ENCODE data around the gene AVPR2. TPM values are rescaled to one million over a fixed set of nuclear protein-coding genes. Genes with fewer than 3 reads are reported as not detected.

The AVPR2 gene
- total and polyA plus RNA-seq, 9 donors: 0.34 to 1.5 (median 0.55) TPM; not detected in 3

GRCh38 chrX:153926552-153926857, 22.0 kb downstream of the AVPR2 start:
- no peak for TF ChIP-seq CTCF (IDR thresholded peaks at IDR 0.05)
- TF ChIP-seq EP300 (IDR thresholded peaks at IDR 0.05): no peak
- no peak for TF ChIP-seq POLR2A (IDR thresholded peaks at IDR 0.05)
- Histone ChIP-seq H3K4me3 (no peak overlapping the region), H3K9me3 (no peaks in the 10 kb centered on the region), H3K27ac (peak overlapping the region; percentile 13 to 25), H3K27me3 (no peaks in the 10 kb centered on the region), H3K4me1 (ENCODE audit: insufficient read depth) (peaks cover 12% of the 10 kb centered on the region), H3K36me3 (no peaks in the 10 kb centered on the region)
- WGBS, 3 donors: 21 to 33% (median 23%) methylated on average over 4 of the region's 4 CpGs
- no peak for DNase-seq
- intact Hi-C loops (cut with DNase I): no loop called here

- H3K9me3 ChIP-seq: no peaks in the 10 kb centered on the region
- peak overlapping the region; percentile 69 for H3K4me3 ChIP-seq
- peak in 4 of 5 donors; percentile 49 to 65 (median 60) for DNase-seq
- peak overlapping the region; percentile 64 to 91 for H3K27ac ChIP-seq
- peaks cover 10% of the 10 kb centered on the region for H3K4me1 ChIP-seq (ENCODE audit: insufficient read depth)
- no peaks in the 10 kb centered on the region for H3K27me3 ChIP-seq
- no peaks in the 10 kb centered on the region for H3K36me3 ChIP-seq
- WGBS, 3 donors: 32 to 42% (median 41%) methylated on average over 31 of the region's 31 CpGs
- intact Hi-C loops (cut with DNase I): no loop called here
- TF ChIP-seq EP300 (IDR thresholded peaks at IDR 0.05): no peak
- no peak for TF ChIP-seq CTCF (IDR thresholded peaks at IDR 0.05)
- TF ChIP-seq POLR2A (IDR thresholded peaks at IDR 0.05): no peak
These were observed 22.6 kb downstream of the AVPR2 start for GRCh38 chrX:153926858-153927671.

- WGBS, 3 donors: 14 to 21% (median 20%) methylated on average over 8 of the region's 8 CpGs
- H3K4me1 ChIP-seq (ENCODE audit: insufficient read depth): peaks cover 10% of the 10 kb centered on the region
- no peaks in the 10 kb centered on the region for H3K27me3 ChIP-seq
- DNase-seq: peak in 1 of 5 donors; percentile 63
- intact Hi-C loops (cut with DNase I): no loop called here
- H3K9me3 ChIP-seq: no peaks in the 10 kb centered on the region
- no peaks in the 10 kb centered on the region for H3K36me3 ChIP-seq
- H3K4me3 ChIP-seq: peak overlapping the region; percentile 69
- peak overlapping the region; percentile 64 to 91 for H3K27ac ChIP-seq
- TF ChIP-seq POLR2A (IDR thresholded peaks at IDR 0.05) (no peak), EP300 (IDR thresholded peaks at IDR 0.05) (no peak), CTCF (IDR thresholded peaks at IDR 0.05) (no peak)
These were observed 23.1 kb downstream of the AVPR2 start for GRCh38 chrX:153927672-153927921.

GRCh38 chrX:153927922-153928760, 23.7 kb downstream of the AVPR2 start:
- Histone ChIP-seq H3K27me3 (no peaks in the 10 kb centered on the region), H3K36me3 (no peaks in the 10 kb centered on the region), H3K4me3 (peak overlapping the region; percentile 69), H3K27ac (peak overlapping the region; percentile 64 to 91), H3K4me1 (ENCODE audit: insufficient read depth) (peaks cover 8% of the 10 kb centered on the region), H3K9me3 (no peaks in the 10 kb centered on the region)
- peak; percentile 95 to 98 (median 96) for DNase-seq
- intact Hi-C loops (cut with DNase I): loop anchor here in 1 of 4 donors (1.0 kb wide), 1 partner anchor 39 kb away; no protein-coding TSS in a partner anchor
- WGBS, 3 donors: 7 to 15% (median 13%) methylated on average over 57 to 76 of the region's 76 CpGs
- peak in 1 of 3 donors; percentile 29 for TF ChIP-seq CTCF (IDR thresholded peaks at IDR 0.05)
- TF ChIP-seq EP300 (IDR thresholded peaks at IDR 0.05): no peak
- TF ChIP-seq POLR2A (IDR thresholded peaks at IDR 0.05): peak; percentile 85

Data from ovary (tissue), 9 donors.